Astrocyte (in vitro differentiated cells and primary cell): ENCODE results near the gene KCNJ16. TPM values are rescaled to one million over a fixed set of nuclear protein-coding genes. Genes with fewer than 3 reads are reported as not detected.

Experiments
- DNase-seq: peaks from one replicate; pipeline ENCODE4 v3.0.0-alpha.2; 2010; ENCODE audit warnings: low read depth
- FAIRE-seq: peaks from 2 replicates; lab custom pipeline; 2011; peaks lifted over from hg19 to GRCh38; lab: Jason Lieb, UNC
- H2AFZ ChIP-seq: 2 replicates; pipeline ENCODE4 v1.6.0; 2012; ENCODE audit warnings: low read depth, low read length, inconsistent platforms
- H3K27ac ChIP-seq: 2 replicates; pipeline ENCODE4 v1.5.1; 2011; ENCODE audit warnings: low read depth, low read length, inconsistent platforms
- H3K27me3 ChIP-seq: 2 replicates; pipeline ENCODE4 v1.6.0; 2011; ENCODE audit warnings: low read length, inconsistent platforms; ENCODE audit not compliant: insufficient read depth
- H3K36me3 ChIP-seq: 2 replicates; pipeline ENCODE4 v1.5.1; 2011; ENCODE audit warnings: low read length, inconsistent platforms; ENCODE audit not compliant: insufficient read depth
- H3K4me1 ChIP-seq: 2 replicates; pipeline ENCODE4 v1.5.1; 2011; ENCODE audit warnings: low read length, inconsistent platforms; ENCODE audit not compliant: insufficient read depth
- H3K4me2 ChIP-seq: 2 replicates; pipeline ENCODE4 v1.6.0; 2012; ENCODE audit warnings: low read length, inconsistent platforms
- H3K4me3 ChIP-seq: 2 replicates; pipeline ENCODE4 v1.5.1; 2011; ENCODE audit warnings: low read depth, mild to moderate bottlenecking, low read length, inconsistent platforms; ENCODE audit not compliant: insufficient read depth
- H3K79me2 ChIP-seq: 2 replicates; pipeline ENCODE4 v1.6.0; 2012; ENCODE audit warnings: mild to moderate bottlenecking, low read length, inconsistent platforms; ENCODE audit not compliant: insufficient read depth
- H3K9ac ChIP-seq: 2 replicates; pipeline ENCODE4 v1.6.0; 2012; ENCODE audit warnings: mild to moderate bottlenecking, low read length, inconsistent platforms
- H3K9me3 ChIP-seq: 2 replicates; pipeline ENCODE4 v1.5.1; 2012; ENCODE audit warnings: low read depth, mild to moderate bottlenecking, low read length, inconsistent platforms; ENCODE audit not compliant: insufficient read depth
- H4K20me1 ChIP-seq: 2 replicates; pipeline ENCODE4 v1.6.0; 2012; ENCODE audit warnings: low read length, inconsistent platforms; ENCODE audit not compliant: insufficient read depth
- H3K27ac Mint-ChIP-seq: one replicate; pipeline ENCODE4 v1.8.0; 2021; ENCODE audit warnings: mild to moderate bottlenecking, mixed read lengths; ENCODE audit not compliant: unreplicated experiment
- H3K27me3 Mint-ChIP-seq: one replicate; pipeline ENCODE4 v1.8.0; 2021; ENCODE audit warnings: low read depth, mixed read lengths; ENCODE audit not compliant: unreplicated experiment
- H3K36me3 Mint-ChIP-seq: one replicate; pipeline ENCODE4 v1.8.0; 2021; ENCODE audit warnings: low read depth, mixed read lengths; ENCODE audit not compliant: unreplicated experiment
- H3K4me1 Mint-ChIP-seq: one replicate; pipeline ENCODE4 v1.8.0; 2021; ENCODE audit warnings: low read depth, mixed read lengths; ENCODE audit not compliant: unreplicated experiment
- H3K4me3 Mint-ChIP-seq: one replicate; pipeline ENCODE4 v1.8.0; 2021; ENCODE audit warnings: mild to moderate bottlenecking, moderate library complexity, mixed read lengths; ENCODE audit not compliant: unreplicated experiment
- H3K9me3 Mint-ChIP-seq: one replicate; pipeline ENCODE4 v1.8.0; 2021; ENCODE audit warnings: mild to moderate bottlenecking, mixed read lengths; ENCODE audit not compliant: unreplicated experiment
- EZH2 ChIP-seq: IDR thresholded peaks from 2 replicates; pipeline ENCODE4 v1.6.1; 2012; ENCODE audit warnings: mild to moderate bottlenecking, low read length, inconsistent platforms; ENCODE audit not compliant: insufficient read depth
- total RNA-seq: library from RNA; stranded (reverse); gene quantifications from 2 replicates; pipeline ENCODE4 v1.2.1, GENCODE V29; 2021
- TF ChIP-seq, protein P1 (sequence below): IDR thresholded peaks from 2 replicates; pipeline ENCODE4 v1.5.1; 2011; ENCODE audit warnings: low read depth, mild to moderate bottlenecking, inconsistent platforms, low read length, moderate library complexity; ENCODE audit not compliant: insufficient read depth

Gene KCNJ16
- total RNA-seq, 1 donor from 2014 or later = 0.73 TPM

DNA sequence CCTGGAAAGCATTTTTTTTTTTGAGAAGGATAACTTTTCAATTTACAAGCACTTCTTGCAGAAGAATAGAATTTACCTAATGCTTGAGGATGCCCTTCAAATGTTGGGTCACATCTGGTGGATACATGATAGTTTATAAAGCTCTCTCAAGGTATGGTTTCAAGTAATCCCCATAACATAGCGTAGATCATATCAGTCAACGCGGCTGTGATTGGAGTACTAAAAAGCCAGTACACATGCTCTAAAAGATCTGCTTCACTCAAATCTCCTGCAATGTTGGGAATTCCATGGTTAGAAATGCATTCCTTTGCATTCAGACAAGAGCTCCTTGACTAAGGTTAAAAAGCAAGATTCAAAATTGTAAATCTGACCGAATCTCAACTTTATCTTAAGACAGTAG, 3.9 kb upstream of the KCNJ16 start:
- Histone ChIP-seq H3K4me3 (no peak overlapping the region), H3K79me2 (no peaks in the 10 kb centered on the region), H3K27me3 (no peaks in the 10 kb centered on the region), H3K4me2 (no peak overlapping the region), H4K20me1 (no peaks in the 10 kb centered on the region), H3K4me1 (no peaks in the 10 kb centered on the region), H3K27ac (no peak overlapping the region), H3K9me3 (no peaks in the 10 kb centered on the region), H3K9ac (no peak overlapping the region), H2AFZ (no peak overlapping the region), H3K36me3 (no peaks in the 10 kb centered on the region)
- Mint-ChIP-seq H3K27me3 (no peaks in the 10 kb centered on the region), H3K27ac (no peak overlapping the region), H3K36me3 (no peaks in the 10 kb centered on the region), H3K9me3 (no peaks in the 10 kb centered on the region), H3K4me3 (no peak overlapping the region), H3K4me1 (peaks cover 33% of the 10 kb centered on the region)
- TF ChIP-seq, protein P1, sequence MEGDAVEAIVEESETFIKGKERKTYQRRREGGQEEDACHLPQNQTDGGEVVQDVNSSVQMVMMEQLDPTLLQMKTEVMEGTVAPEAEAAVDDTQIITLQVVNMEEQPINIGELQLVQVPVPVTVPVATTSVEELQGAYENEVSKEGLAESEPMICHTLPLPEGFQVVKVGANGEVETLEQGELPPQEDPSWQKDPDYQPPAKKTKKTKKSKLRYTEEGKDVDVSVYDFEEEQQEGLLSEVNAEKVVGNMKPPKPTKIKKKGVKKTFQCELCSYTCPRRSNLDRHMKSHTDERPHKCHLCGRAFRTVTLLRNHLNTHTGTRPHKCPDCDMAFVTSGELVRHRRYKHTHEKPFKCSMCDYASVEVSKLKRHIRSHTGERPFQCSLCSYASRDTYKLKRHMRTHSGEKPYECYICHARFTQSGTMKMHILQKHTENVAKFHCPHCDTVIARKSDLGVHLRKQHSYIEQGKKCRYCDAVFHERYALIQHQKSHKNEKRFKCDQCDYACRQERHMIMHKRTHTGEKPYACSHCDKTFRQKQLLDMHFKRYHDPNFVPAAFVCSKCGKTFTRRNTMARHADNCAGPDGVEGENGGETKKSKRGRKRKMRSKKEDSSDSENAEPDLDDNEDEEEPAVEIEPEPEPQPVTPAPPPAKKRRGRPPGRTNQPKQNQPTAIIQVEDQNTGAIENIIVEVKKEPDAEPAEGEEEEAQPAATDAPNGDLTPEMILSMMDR = no peak
- no peak for TF ChIP-seq EZH2
- FAIRE-seq (no peak), DNase-seq (peak; percentile 16)

DNA sequence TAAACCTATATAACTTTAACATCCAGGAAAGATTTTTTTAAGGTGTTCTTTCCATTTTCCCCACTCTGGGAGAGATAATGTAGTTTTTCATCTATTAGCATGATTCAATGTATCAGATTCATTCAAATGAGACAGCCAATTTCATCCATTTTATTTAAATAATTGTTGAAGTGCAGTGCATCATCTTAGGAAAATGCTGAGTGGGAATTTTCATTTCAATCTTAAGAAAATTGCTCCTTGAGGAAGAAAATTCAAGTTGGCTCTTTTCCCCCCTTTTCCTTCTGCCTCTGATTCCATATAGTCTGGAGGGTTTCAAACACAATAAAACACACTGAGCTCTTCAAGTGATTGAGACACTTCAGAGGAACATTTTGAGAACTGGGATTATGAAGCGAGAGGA, 3.4 kb upstream of the KCNJ16 start:
- Histone ChIP-seq H2AFZ (no peak overlapping the region), H3K27me3 (no peaks in the 10 kb centered on the region), H3K4me3 (no peak overlapping the region), H3K4me2 (no peak overlapping the region), H3K79me2 (no peaks in the 10 kb centered on the region), H3K4me1 (no peaks in the 10 kb centered on the region), H3K36me3 (no peaks in the 10 kb centered on the region), H4K20me1 (no peaks in the 10 kb centered on the region), H3K27ac (no peak overlapping the region), H3K9ac (no peak overlapping the region), H3K9me3 (no peaks in the 10 kb centered on the region)
- no peaks in the 10 kb centered on the region for H3K27me3 Mint-ChIP-seq
- no peak for FAIRE-seq
- H3K27ac Mint-ChIP-seq = no peak overlapping the region
- TF ChIP-seq, protein P1 = no peak
- TF ChIP-seq EZH2 = no peak
- H3K9me3 Mint-ChIP-seq = no peaks in the 10 kb centered on the region
- no peak for DNase-seq
- H3K4me3 Mint-ChIP-seq = no peak overlapping the region
- peaks cover 37% of the 10 kb centered on the region for H3K4me1 Mint-ChIP-seq
- H3K36me3 Mint-ChIP-seq = no peaks in the 10 kb centered on the region

DNA sequence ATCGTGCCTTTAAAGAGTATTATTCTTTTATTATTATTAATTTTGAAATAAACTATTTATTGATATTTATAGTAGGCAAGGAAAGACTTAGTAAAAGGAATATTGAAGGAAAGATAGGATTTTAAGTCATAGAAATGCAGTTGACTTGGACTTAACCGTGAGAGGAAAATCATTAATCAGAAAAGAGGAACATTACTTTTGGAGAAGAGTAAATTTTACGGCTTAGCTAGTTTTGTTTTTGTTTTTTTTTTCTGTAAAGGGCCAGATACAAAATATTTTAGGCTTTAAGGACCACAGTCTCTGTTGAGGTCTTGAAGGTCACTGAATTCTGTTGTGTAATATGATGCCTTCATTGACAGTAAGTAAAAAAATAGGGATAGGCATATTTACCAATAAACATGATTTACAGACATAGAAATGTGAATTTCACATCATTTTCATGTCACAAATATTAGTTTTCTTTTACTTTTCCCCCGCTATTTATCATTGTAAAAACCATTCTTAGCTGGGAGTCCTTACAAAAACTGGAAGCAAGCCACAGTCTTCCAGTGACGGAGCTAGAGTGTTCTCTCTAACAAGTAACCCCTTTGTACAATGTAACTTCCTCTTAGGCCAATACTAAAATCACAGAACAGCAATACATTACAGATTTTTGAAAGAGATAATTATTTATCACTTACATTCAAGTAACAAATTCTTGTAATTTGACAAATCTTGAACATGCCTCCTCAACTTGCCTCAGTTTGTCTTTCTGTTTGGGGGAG, 2.3 kb upstream of the KCNJ16 start:
- Histone ChIP-seq H3K4me3 (no peak overlapping the region), H3K27me3 (no peaks in the 10 kb centered on the region), H2AFZ (no peak overlapping the region), H3K36me3 (no peaks in the 10 kb centered on the region), H3K9ac (no peak overlapping the region), H3K27ac (no peak overlapping the region), H4K20me1 (no peaks in the 10 kb centered on the region), H3K79me2 (no peaks in the 10 kb centered on the region), H3K4me1 (no peaks in the 10 kb centered on the region), H3K4me2 (no peak overlapping the region), H3K9me3 (no peaks in the 10 kb centered on the region)
- H3K9me3 Mint-ChIP-seq = no peaks in the 10 kb centered on the region
- no peak overlapping the region for H3K4me3 Mint-ChIP-seq
- H3K27me3 Mint-ChIP-seq = no peaks in the 10 kb centered on the region
- TF ChIP-seq, protein P1 = no peak
- TF ChIP-seq EZH2 = no peak
- FAIRE-seq = no peak
- DNase-seq = no peak
- H3K27ac Mint-ChIP-seq = no peak overlapping the region
- H3K36me3 Mint-ChIP-seq = no peaks in the 10 kb centered on the region
- peaks cover 40% of the 10 kb centered on the region for H3K4me1 Mint-ChIP-seq
